ENCODE data around the gene ENOX2. TPM values are rescaled to one million over a fixed set of nuclear protein-coding genes. Genes with fewer than 3 reads are reported as not detected.

The ENOX2 gene
- total RNA-seq, 4 donors from 2014 or later = 12.7 to 26.9 (median 21.4) TPM

GRCh38 chrX:130893356-130894085, 9.5 kb downstream of the ENOX2 start:
- no peak for TF ChIP-seq CTCF (IDR thresholded peaks at IDR 0.05; ENCODE audit: low read depth)

GRCh38 chrX:130887376-130887775, 15.6 kb downstream of the ENOX2 start:
- no peak for TF ChIP-seq CTCF (IDR thresholded peaks at IDR 0.05; ENCODE audit: low read depth)

- no peak for TF ChIP-seq CTCF (IDR thresholded peaks at IDR 0.05; ENCODE audit: low read depth)
Measured at GRCh38 chrX:130885996-130886395, 17.0 kb downstream of the ENOX2 start.

- TF ChIP-seq CTCF (IDR thresholded peaks at IDR 0.05; ENCODE audit: low read depth) = no peak
Measured at GRCh38 chrX:130885508-130885907, 17.5 kb downstream of the ENOX2 start.

- no peak for TF ChIP-seq CTCF (IDR thresholded peaks at IDR 0.05; ENCODE audit: low read depth)
Measured at GRCh38 chrX:130884627-130885026, 18.4 kb downstream of the ENOX2 start.

- no peak for TF ChIP-seq CTCF (IDR thresholded peaks at IDR 0.05; ENCODE audit: low read depth)
Measured at GRCh38 chrX:130879869-130880268, 23.1 kb downstream of the ENOX2 start.

GRCh38 chrX:130878350-130879341, 24.4 kb downstream of the ENOX2 start:
- TF ChIP-seq CTCF (IDR thresholded peaks at IDR 0.05; ENCODE audit: low read depth) = no peak

Measured in subcutaneous adipose tissue (tissue), 4 donors.